ENCODE data around the gene ERG.

- TF ChIP-seq POLR2A (IDR thresholded peaks at IDR 0.05) (no peak), CTCF (IDR thresholded peaks at IDR 0.05) (no peak)
These were observed 43.6 kb downstream of the ERG start for GRCh38 chr21:38454702-38455101.

Data from heart left ventricle (tissue), 13 donors.